Vagina (tissue), 2 donors: ENCODE results near the gene CHST10. TPM values are rescaled to one million over a fixed set of nuclear protein-coding genes. Genes with fewer than 3 reads are reported as not detected.

Experiments used
- DNase-seq, 2 donors: peaks; one replicate each; pipeline ENCODE4 v3.0.0-alpha.2; 2017; ENCODE audit errors: extremely low spot score in 2 of 2
- H3K27ac ChIP-seq: fragments of 200-600 bp; sonication (generic); one replicate; pipeline ENCODE4 v1.5.1; 2019
- H3K27me3 ChIP-seq: fragments of 200-600 bp; sonication (generic); one replicate; pipeline ENCODE4 v1.5.1; 2019
- H3K36me3 ChIP-seq, 2 donors: fragments of 200-600 bp; sonication (generic); one replicate each; pipeline ENCODE4 v1.5.1; 2017 to 2019
- H3K4me1 ChIP-seq: fragments of 200-600 bp; sonication (generic); one replicate; pipeline ENCODE4 v1.5.1; 2019
- H3K4me3 ChIP-seq, 2 donors: fragments of 200-600 bp; sonication (generic); 1 replicate in 1 of 2; 2 replicates in 1 of 2; pipeline ENCODE4 v1.5.1; 2016 to 2019
- H3K9me3 ChIP-seq: fragments of 200-600 bp; sonication (generic); one replicate; pipeline ENCODE4 v1.5.1; 2019
- CTCF ChIP-seq, 3 experiments: fragments of 450-650 bp in 2 of 3; fragments of 200-600 bp in 1 of 3; sonication (generic) in 1 of 3; IDR thresholded peaks; one replicate each; pipeline ENCODE4 v1.5.1; 2017 to 2019; ENCODE audit warnings: antibody characterized with exemption in 3 of 3, mild to moderate bottlenecking in 2 of 3, moderate library complexity in 2 of 3
- POLR2A ChIP-seq, 2 donors: fragments of 450-650 bp; IDR thresholded peaks; one replicate each; pipeline ENCODE4 v1.6.1; 2017; ENCODE audit warnings: antibody characterized with exemption in 2 of 2, mild to moderate bottlenecking in 2 of 2, moderate library complexity in 2 of 2
- POLR2AphosphoS5 ChIP-seq, 2 donors: sonication (generic); formaldehyde crosslinking; IDR thresholded peaks; one replicate each; pipeline ENCODE4 v1.9.0; 2017; ENCODE audit warnings: antibody characterized with exemption in 2 of 2, mild to moderate bottlenecking in 2 of 2, low read depth in 1 of 2; ENCODE audit not compliant: insufficient read depth in 1 of 2
- intact Hi-C: fragments of 100-400 bp; cut with DNase I; formaldehyde crosslinking; loops from one replicate; pipeline ENCODE4 v1.15.1; 2023
- total RNA-seq: library from RNA; depleted of rRNA; stranded (reverse); fragments of >200 nt; gene quantifications from one replicate; pipeline ENCODE4 v1.2.3, GENCODE V29; 2016

The CHST10 gene
- total RNA-seq, 1 donor from 2014 or later: 5.6 TPM

- H3K36me3 ChIP-seq: peaks cover 0 to 7% of the 10 kb centered on the region in 2 donors
- intact Hi-C loops: no loop called here
- peak in 1 of 2 donors; percentile 58 for DNase-seq
Observed at GRCh38 chr2:100390001-100390940, 27.2 kb downstream of the CHST10 start.

DNA sequence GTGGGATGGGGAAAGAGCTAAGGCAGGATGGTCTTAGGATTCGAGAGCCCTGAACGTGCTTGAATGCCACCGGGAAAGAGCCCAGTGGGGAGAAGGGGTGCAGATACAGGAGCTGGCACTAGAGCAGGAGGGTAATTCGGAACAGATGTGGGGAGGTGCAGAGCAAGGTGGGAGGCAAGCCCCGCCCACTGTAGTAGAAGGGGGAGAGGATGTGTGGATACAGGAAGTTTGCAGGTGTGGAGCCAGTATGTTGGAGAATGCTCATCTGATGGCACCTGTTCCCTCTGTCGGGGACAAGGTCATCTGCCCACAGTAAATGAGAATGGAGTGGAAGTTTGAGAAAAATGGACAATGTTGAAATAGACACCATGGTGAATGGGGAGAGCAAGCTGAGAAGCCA, 28.8 kb downstream of the CHST10 start:
- intact Hi-C loops: loop anchor here (10.0 kb wide), 1 partner anchor 124 kb away; no protein-coding TSS in a partner anchor
- H3K9me3 ChIP-seq: no peaks in the 10 kb centered on the region
- no peak for TF ChIP-seq POLR2A (IDR thresholded peaks at IDR 0.05)
- TF ChIP-seq POLR2AphosphoS5 (IDR thresholded peaks at IDR 0.05; ENCODE audit: insufficient read depth in 1 of 2, low read depth in 1 of 2): no peak
- TF ChIP-seq CTCF (IDR thresholded peaks at IDR 0.05): no peak
- H3K27ac ChIP-seq: no peak overlapping the region
- DNase-seq: peak in 1 of 2 donors; percentile 47
- peaks cover 0 to 7% of the 10 kb centered on the region in 2 donors for H3K36me3 ChIP-seq
- no peaks in the 10 kb centered on the region for H3K27me3 ChIP-seq
- no peak overlapping the region for H3K4me3 ChIP-seq
- H3K4me1 ChIP-seq: no peaks in the 10 kb centered on the region

More at GRCh38 chr2:100390001-100390940, 27.2 kb downstream of the CHST10 start:
- Histone ChIP-seq H3K9me3 (no peaks in the 10 kb centered on the region), H3K4me3 (no peak overlapping the region), H3K27ac (no peak overlapping the region), H3K27me3 (no peaks in the 10 kb centered on the region), H3K4me1 (no peaks in the 10 kb centered on the region)
- no peak for TF ChIP-seq POLR2A (IDR thresholded peaks at IDR 0.05)
- TF ChIP-seq CTCF (IDR thresholded peaks at IDR 0.05): no peak
- TF ChIP-seq POLR2AphosphoS5 (IDR thresholded peaks at IDR 0.05; ENCODE audit: insufficient read depth in 1 of 2, low read depth in 1 of 2): no peak

GRCh38 chr2:100383954-100384353, 33.5 kb downstream of the CHST10 start:
- TF ChIP-seq CTCF (IDR thresholded peaks at IDR 0.05) (no peak), POLR2AphosphoS5 (IDR thresholded peaks at IDR 0.05; ENCODE audit: insufficient read depth in 1 of 2, low read depth in 1 of 2) (no peak), POLR2A (IDR thresholded peaks at IDR 0.05) (no peak)
- Histone ChIP-seq H3K9me3 (no peaks in the 10 kb centered on the region), H3K4me1 (no peaks in the 10 kb centered on the region), H3K4me3 (no peak overlapping the region), H3K36me3 (no peaks in the 10 kb centered on the region), H3K27ac (no peak overlapping the region), H3K27me3 (no peaks in the 10 kb centered on the region)
- DNase-seq: no peak
- intact Hi-C loops: loop anchor here (5.0 to 10.0 kb wide), 2 partner anchors 119 to 822 kb away; no protein-coding TSS in a partner anchor

GRCh38 chr2:100383306-100383705, 34.2 kb downstream of the CHST10 start:
- Histone ChIP-seq H3K27me3 (no peaks in the 10 kb centered on the region), H3K4me1 (no peaks in the 10 kb centered on the region), H3K27ac (no peak overlapping the region), H3K36me3 (no peaks in the 10 kb centered on the region), H3K4me3 (no peak overlapping the region), H3K9me3 (no peaks in the 10 kb centered on the region)
- peak in 1 of 2 donors; percentile 27 for DNase-seq
- no peak for TF ChIP-seq POLR2AphosphoS5 (IDR thresholded peaks at IDR 0.05; ENCODE audit: insufficient read depth in 1 of 2, low read depth in 1 of 2)
- no peak for TF ChIP-seq CTCF (IDR thresholded peaks at IDR 0.05)
- TF ChIP-seq POLR2A (IDR thresholded peaks at IDR 0.05): no peak
- intact Hi-C loops: loop anchor here (5.0 to 10.0 kb wide), 2 partner anchors 119 to 821 kb away; no protein-coding TSS in a partner anchor
